ENCODE measurements around the gene SLC4A4. TPM values are rescaled to one million over a fixed set of nuclear protein-coding genes. Genes with fewer than 3 reads are reported as not detected.
A peak's percentile ranks its signal among the peaks of the same experiment; 100 is the strongest.

The SLC4A4 gene
- total RNA-seq, 1 donor from 2014 or later = 3.0 TPM

DNA sequence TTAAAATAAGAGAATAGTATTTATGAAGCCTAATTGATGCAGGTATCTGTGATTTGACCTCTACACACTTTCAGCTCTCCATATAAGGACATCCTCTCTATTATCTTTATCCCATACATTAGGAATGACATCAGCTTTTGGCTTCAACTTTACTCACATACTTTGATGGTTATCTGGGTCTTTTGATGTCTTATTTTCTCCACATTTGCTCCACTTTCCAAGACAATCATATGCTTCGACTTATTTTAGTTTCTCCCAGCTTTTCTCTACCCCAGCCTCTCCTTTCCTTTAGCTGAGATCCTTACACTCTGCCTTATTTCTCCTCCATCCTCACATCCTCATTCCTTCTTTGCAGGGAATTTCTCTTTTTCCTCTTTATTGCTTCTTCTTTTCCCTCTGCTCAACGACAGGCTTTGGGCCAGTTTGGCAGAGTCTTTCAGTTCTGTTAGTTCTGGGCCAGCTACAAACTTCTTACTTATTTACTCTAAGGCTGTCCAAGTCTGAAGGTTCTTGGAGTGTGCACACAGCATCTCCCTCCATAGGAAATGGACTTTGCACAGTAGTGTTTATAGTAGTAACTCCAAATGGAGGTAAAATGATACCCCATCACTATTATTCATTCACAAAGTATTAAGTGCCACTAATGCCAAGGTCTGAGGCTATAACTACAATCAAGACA lies 50.5 kb downstream of the SLC4A4 start:
- peak overlapping the region; percentile 59 for H3K27ac Mint-ChIP-seq (ENCODE audit: unreplicated experiment)
- peak overlapping the region; percentile 16 for H3K4me3 ChIP-seq (ENCODE audit: insufficient read depth, low read depth, low read length)
- no peaks in the 10 kb centered on the region for H3K27me3 Mint-ChIP-seq (ENCODE audit: low read depth, unreplicated experiment)
- no peak overlapping the region for H2AFZ ChIP-seq (ENCODE audit: low read depth, low read length)
- no peak overlapping the region for H3K4me3 Mint-ChIP-seq (ENCODE audit: unreplicated experiment)
- no peaks in the 10 kb centered on the region for H3K9me3 ChIP-seq (ENCODE audit: insufficient read depth, low read depth, low read length)
- DNase-seq (ENCODE audit: low read depth) = peak; percentile 41
- no peaks in the 10 kb centered on the region for H3K9me3 Mint-ChIP-seq (ENCODE audit: unreplicated experiment)
- H3K4me2 ChIP-seq (ENCODE audit: low read length) = peak overlapping the region; percentile 79
- TF ChIP-seq, protein P1, sequence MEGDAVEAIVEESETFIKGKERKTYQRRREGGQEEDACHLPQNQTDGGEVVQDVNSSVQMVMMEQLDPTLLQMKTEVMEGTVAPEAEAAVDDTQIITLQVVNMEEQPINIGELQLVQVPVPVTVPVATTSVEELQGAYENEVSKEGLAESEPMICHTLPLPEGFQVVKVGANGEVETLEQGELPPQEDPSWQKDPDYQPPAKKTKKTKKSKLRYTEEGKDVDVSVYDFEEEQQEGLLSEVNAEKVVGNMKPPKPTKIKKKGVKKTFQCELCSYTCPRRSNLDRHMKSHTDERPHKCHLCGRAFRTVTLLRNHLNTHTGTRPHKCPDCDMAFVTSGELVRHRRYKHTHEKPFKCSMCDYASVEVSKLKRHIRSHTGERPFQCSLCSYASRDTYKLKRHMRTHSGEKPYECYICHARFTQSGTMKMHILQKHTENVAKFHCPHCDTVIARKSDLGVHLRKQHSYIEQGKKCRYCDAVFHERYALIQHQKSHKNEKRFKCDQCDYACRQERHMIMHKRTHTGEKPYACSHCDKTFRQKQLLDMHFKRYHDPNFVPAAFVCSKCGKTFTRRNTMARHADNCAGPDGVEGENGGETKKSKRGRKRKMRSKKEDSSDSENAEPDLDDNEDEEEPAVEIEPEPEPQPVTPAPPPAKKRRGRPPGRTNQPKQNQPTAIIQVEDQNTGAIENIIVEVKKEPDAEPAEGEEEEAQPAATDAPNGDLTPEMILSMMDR (IDR thresholded peaks at IDR 0.05; ENCODE audit: insufficient read depth, low read depth, low read length) = no peak
- TF ChIP-seq EZH2 (IDR thresholded peaks at IDR 0.05; ENCODE audit: insufficient read depth, low read length) = no peak
- H3K4me1 Mint-ChIP-seq (ENCODE audit: low read depth, unreplicated experiment) = peaks cover 8% of the 10 kb centered on the region
- H3K4me1 ChIP-seq (ENCODE audit: insufficient read depth, low read length) = peaks cover 9% of the 10 kb centered on the region
- no peaks in the 10 kb centered on the region for H3K36me3 ChIP-seq (ENCODE audit: insufficient read depth, low read length)
- no peaks in the 10 kb centered on the region for H3K36me3 Mint-ChIP-seq (ENCODE audit: low read depth, unreplicated experiment)
- no peaks in the 10 kb centered on the region for H3K27me3 ChIP-seq (ENCODE audit: insufficient read depth, low read length)
- FAIRE-seq = no peak
- H4K20me1 ChIP-seq (ENCODE audit: insufficient read depth, low read length) = no peaks in the 10 kb centered on the region
- no peak overlapping the region for H3K9ac ChIP-seq (ENCODE audit: low read length)
- no peaks in the 10 kb centered on the region for H3K79me2 ChIP-seq (ENCODE audit: insufficient read depth, low read length)
- peak overlapping the region; percentile 36 for H3K27ac ChIP-seq (ENCODE audit: low read depth, low read length)

DNA sequence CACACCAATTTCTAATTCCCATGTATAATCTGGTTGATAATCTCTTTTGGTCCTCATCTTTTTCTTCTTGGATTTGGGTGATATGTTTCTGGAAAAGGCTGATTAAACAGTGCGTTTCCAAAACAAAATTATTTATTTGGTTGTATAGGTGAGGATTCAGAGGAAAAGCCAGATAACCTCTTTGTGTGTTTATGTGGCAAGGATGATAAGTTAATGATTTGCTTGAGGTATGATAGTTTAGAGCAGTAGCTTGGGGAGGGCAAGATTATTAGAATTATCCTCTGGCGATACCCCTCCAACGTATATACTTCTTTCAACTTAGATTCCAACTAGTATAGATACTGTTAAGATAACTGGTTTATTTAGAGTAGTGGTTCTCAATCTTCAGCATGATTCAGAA lies 53.3 kb downstream of the SLC4A4 start:
- Histone ChIP-seq H3K4me1 (ENCODE audit: insufficient read depth, low read length) (peaks cover 14% of the 10 kb centered on the region), H2AFZ (ENCODE audit: low read depth, low read length) (no peak overlapping the region), H3K27ac (ENCODE audit: low read depth, low read length) (no peak overlapping the region), H3K27me3 (ENCODE audit: insufficient read depth, low read length) (no peaks in the 10 kb centered on the region), H3K4me2 (ENCODE audit: low read length) (no peak overlapping the region), H3K9ac (ENCODE audit: low read length) (no peak overlapping the region), H3K9me3 (ENCODE audit: insufficient read depth, low read depth, low read length) (no peaks in the 10 kb centered on the region), H4K20me1 (ENCODE audit: insufficient read depth, low read length) (no peaks in the 10 kb centered on the region), H3K4me3 (ENCODE audit: insufficient read depth, low read depth, low read length) (no peak overlapping the region), H3K79me2 (ENCODE audit: insufficient read depth, low read length) (no peaks in the 10 kb centered on the region), H3K36me3 (ENCODE audit: insufficient read depth, low read length) (no peaks in the 10 kb centered on the region)
- Mint-ChIP-seq H3K4me3 (ENCODE audit: unreplicated experiment) (no peak overlapping the region), H3K9me3 (ENCODE audit: unreplicated experiment) (no peaks in the 10 kb centered on the region), H3K27me3 (ENCODE audit: low read depth, unreplicated experiment) (no peaks in the 10 kb centered on the region), H3K4me1 (ENCODE audit: low read depth, unreplicated experiment) (peaks cover 14% of the 10 kb centered on the region), H3K36me3 (ENCODE audit: low read depth, unreplicated experiment) (no peaks in the 10 kb centered on the region), H3K27ac (ENCODE audit: unreplicated experiment) (no peak overlapping the region)
- no peak for FAIRE-seq
- no peak for DNase-seq (ENCODE audit: low read depth)
- TF ChIP-seq EZH2 (IDR thresholded peaks at IDR 0.05; ENCODE audit: insufficient read depth, low read length) = no peak
- TF ChIP-seq, protein P1 (IDR thresholded peaks at IDR 0.05; ENCODE audit: insufficient read depth, low read depth, low read length) = no peak

DNA sequence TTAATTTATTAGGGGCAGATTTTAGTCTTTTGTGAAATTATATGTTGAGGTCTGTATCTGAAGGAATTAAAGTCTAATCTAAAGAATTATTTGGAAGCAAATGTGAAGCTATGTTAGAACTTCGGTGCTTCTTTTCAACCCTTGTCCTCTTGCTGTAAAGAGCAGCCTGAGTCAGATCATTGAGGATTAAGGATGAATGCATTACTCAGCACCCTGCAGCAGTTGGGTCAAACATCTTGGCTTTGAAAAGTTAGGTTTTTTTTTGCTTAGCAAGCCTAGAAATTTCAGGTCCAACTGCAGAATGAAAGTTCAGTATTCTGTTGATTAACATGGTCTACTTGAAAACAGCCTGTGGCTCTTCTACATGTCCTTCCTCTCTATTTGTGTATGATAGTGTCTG lies 57.6 kb downstream of the SLC4A4 start:
- no peaks in the 10 kb centered on the region for H4K20me1 ChIP-seq (ENCODE audit: insufficient read depth, low read length)
- no peaks in the 10 kb centered on the region for H3K27me3 Mint-ChIP-seq (ENCODE audit: low read depth, unreplicated experiment)
- peaks cover 6% of the 10 kb centered on the region for H3K4me1 Mint-ChIP-seq (ENCODE audit: low read depth, unreplicated experiment)
- no peak overlapping the region for H2AFZ ChIP-seq (ENCODE audit: low read depth, low read length)
- FAIRE-seq (peak; percentile 26), DNase-seq (ENCODE audit: low read depth) (peak; percentile 46)
- no peak overlapping the region for H3K27ac ChIP-seq (ENCODE audit: low read depth, low read length)
- H3K4me3 ChIP-seq (ENCODE audit: insufficient read depth, low read depth, low read length) = no peak overlapping the region
- H3K27ac Mint-ChIP-seq (ENCODE audit: unreplicated experiment) = no peak overlapping the region
- no peak overlapping the region for H3K9ac ChIP-seq (ENCODE audit: low read length)
- no peak overlapping the region for H3K4me2 ChIP-seq (ENCODE audit: low read length)
- H3K9me3 ChIP-seq (ENCODE audit: insufficient read depth, low read depth, low read length) = no peaks in the 10 kb centered on the region
- H3K79me2 ChIP-seq (ENCODE audit: insufficient read depth, low read length) = no peaks in the 10 kb centered on the region
- no peak overlapping the region for H3K4me3 Mint-ChIP-seq (ENCODE audit: unreplicated experiment)
- no peaks in the 10 kb centered on the region for H3K36me3 Mint-ChIP-seq (ENCODE audit: low read depth, unreplicated experiment)
- no peaks in the 10 kb centered on the region for H3K9me3 Mint-ChIP-seq (ENCODE audit: unreplicated experiment)
- no peaks in the 10 kb centered on the region for H3K36me3 ChIP-seq (ENCODE audit: insufficient read depth, low read length)
- H3K27me3 ChIP-seq (ENCODE audit: insufficient read depth, low read length) = no peaks in the 10 kb centered on the region
- peaks cover 4% of the 10 kb centered on the region for H3K4me1 ChIP-seq (ENCODE audit: insufficient read depth, low read length)
- TF ChIP-seq, protein P1 (IDR thresholded peaks at IDR 0.05; ENCODE audit: insufficient read depth, low read depth, low read length) = no peak
- no peak for TF ChIP-seq EZH2 (IDR thresholded peaks at IDR 0.05; ENCODE audit: insufficient read depth, low read length)
